NCI-H128 (cell line): ENCODE data around the gene SPTBN5.

Experiments used
- DNase-seq: peaks from one replicate; lab custom pipeline; 2025; ENCODE audit not compliant: unreplicated experiment; lab: John Stamatoyannopoulos, UW

Gene SPTBN5

DNA sequence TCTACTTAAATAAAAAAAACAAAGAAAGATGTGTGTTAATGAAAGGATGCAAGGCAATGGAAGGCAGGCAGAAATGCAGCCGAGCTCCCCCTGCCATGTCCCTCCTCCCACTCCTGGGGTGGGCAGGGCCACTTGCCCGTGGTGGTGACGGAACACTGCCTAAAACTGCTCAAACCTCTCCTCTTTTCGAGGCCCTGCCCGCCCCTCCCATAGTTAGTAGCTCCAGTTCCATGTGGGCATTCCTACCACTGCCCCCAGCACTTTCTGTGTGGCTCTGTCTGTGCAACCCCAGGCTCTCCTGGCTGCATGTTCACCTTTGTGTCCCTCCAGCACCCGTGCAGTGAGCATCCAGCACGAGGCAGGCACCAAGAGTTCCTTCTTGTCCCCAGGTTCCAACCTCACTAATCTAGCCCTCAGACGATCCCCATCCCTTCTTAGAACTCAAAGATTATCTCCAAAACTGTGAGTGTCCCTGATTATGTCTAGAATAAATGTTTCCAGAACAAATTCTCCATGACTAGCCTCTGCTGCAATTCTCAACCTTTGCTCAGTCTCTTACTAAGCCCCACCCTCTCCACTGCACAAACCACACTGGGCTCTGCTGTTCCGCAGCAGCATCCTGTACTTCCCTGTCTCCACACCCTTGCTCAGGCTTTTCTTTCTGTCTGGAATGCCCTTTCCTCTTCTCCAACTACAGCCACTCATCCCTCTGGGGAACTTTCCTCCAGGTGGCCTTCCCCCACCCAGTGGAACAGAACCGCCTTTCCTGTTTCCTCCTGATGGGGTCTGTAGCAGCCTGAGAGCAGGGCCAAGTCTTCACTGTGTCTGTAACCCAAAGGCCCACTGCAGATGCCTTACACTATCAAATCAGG, 32.6 kb upstream of the SPTBN5 start:
- no peak for DNase-seq

DNA sequence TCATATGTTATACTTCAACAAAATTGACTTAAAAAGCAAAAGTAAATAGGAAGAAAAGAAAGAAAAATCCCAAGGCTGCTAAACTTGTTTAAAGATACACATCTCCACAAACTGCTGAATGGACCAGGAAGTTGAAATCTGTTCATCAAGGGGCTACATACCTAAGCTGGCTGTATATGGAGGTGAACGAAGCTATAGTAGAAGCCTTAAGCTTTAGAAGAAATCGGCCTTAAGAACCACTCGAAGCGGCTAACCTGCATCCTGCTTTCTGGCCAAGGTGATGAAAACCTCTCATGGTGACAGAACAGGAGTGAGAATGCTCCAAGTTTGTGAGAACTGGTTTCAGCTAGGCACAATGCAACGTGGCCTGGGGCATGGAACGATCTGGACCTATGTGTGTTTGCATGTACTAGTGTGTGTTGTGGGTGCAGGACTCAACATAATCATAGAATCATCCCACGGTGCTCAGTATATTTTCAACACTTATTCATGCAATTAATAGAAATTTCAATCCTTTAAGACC, 31.3 kb upstream of the SPTBN5 start:
- DNase-seq = no peak

DNA sequence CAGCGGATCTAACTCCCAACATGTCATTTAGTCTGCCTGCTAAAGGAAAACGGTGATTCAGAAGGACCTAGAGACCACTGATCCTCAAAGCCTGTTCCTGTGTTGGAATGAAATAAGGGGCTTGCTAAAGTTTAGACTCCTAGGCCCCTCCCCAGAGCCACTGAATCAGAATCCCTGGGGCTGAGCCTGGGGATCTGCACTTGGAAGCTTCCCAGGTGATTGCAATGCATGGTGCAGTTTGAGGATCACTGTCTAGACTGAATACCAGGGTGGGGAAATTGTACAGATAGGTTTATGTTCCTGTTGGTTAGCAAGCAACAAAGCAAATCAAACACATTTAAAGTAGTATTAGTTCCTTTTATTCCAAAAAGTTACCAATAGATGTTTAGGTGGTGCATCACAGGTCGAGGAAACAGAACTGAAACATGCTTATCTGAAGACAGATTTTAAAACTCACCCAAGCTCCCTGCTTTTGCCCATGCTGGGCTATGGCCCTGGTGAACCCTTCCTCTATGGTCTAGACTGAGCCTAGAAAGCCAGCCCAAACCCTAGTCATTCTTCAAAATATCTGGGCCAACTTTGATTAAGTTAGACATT, 29.6 kb upstream of the SPTBN5 start:
- no peak for DNase-seq

DNA sequence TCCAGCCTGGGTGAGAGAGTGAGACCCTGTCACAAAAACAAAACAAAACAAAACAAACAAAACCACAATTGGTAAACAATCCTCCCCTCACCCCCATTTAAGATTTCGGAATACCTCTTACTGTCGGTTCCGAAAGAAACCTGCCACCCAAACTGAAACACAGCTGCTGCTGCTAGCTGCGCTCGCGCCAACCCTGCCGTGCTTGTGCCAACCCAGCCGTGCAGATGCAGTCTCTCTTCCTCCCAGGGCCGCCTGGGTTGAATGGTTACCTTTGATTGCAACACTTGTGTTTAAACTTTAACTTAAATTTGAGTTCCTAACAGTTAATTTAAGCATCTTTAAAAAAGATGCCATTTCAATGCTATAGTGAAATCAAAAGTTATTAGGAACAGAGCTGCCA, 28.5 kb upstream of the SPTBN5 start:
- DNase-seq = no peak

DNA sequence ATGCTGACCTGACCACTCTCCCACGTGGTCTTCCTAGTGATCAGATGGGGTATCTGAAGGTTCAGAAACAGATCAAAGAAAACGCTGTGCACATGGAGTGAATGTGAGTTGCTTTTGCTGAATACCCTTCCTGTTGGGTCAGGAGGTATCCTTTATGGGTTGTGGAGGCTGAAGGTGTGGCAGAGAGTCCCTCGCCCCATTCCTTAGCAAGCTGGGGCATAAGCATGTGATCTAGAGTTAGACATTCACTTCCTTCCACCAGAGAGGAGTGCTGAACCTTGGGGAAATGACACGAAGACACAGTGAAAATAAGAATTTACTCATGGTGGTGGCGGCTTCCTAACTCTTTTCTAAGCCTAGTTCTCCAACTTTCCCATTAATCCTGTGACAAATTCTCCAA, 27.8 kb upstream of the SPTBN5 start:
- DNase-seq = no peak

DNA sequence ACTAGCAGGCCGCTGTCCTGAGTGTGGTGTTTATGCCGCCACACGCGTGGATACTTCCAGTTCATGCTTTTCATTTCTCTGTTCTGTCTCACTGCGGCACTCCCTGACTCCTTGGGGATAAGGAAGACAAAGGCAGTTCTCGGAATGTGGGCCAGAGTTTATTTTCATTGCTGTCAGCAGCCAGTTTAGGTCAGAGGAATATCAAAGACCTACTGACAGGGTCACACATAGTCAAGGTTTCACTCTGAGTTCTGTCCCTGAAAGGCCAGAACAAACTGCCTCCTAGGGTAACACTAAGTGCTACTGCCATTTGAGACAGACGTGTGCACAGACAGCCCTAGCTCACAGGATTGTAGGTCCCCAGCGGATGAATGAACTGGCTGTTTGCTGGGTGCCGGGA, 27.3 kb upstream of the SPTBN5 start:
- no peak for DNase-seq

DNA sequence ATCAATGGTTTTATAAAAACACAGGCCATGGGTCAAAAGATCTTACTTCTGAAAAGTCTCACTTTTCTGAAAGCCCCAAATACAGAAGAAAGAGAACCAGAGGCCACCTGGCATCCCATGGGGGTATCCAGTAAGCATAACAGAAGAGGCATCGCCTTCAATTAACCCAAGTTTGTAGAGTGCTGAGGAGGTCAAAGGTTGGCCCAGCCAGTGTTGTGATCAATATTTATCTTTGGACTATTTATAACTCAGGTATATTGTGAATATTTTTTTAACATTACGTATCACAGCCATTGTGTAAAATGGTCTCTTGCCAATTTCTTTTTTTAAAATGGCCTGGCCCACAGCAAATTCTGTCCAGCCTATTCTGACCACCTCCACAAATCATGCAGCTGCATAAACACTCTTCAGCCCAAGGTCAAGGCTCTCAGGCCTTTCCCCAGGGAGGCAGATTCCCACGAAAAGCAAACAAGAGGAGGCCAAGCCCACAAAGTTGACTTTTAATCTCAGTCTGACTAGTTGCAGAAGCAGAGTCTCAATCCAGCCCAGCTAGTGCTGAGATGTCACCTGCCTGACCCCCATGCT, 26.2 kb upstream of the SPTBN5 start:
- no peak for DNase-seq

DNA sequence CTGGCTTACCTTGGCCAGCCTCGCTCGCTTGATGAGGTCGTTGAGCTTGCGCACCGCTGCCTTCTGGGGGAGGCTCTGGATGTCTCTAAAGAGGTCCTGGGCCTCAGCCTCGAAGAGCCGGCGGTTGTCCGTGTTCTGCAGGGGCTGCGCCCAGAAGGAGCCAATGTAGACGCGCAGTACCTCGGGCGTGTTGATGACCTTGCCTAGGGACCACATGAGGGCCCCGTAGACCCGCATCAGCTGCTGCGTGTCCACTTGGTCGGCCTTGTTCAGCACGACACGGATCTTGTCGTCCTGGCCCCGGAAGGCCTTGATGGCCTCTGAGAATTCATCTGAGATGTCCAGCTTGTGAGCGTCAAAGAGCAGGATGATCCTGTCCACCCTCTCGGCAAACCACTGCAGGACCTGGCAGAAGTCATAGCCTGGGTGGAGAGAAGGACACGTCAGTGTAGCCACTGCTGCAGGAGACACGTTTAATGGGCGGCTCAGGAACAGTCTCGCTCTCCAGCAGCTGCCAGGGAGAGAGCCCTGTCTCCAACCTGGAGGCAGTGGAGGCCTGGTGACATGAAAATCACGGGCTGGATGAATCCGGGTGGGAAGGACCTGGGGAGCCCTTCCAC, 25.5 kb upstream of the SPTBN5 start:
- DNase-seq = no peak

DNA sequence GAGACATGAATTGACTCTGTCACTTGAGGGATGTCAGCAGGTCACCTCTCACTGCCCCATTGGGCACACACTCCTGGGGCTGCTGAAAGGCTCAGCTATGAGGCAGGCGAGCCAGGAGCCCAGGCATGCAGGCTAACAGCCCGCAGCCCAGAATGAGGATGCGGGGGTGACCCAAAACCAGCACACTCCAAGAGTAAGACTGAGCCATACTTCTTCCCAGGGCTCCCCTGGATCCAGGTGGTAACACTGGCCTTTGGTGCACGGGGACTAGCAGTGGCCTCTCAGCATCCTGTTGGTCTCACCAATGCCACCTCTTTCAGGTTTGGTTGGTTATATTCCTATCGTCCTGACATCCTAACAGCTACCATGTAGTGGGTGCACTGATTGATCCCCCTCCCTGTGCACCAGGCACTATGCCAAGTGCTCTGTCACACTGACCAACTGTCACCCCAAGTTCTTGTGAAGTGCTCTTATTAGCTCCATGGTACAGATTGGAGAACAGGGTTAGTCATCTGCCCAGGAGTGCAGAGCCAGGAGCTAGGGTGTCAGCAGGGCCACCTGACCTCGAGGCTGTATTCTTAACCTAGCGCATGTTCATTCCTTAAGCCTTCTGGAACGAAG, 24.8 kb upstream of the SPTBN5 start:
- DNase-seq = no peak

DNA sequence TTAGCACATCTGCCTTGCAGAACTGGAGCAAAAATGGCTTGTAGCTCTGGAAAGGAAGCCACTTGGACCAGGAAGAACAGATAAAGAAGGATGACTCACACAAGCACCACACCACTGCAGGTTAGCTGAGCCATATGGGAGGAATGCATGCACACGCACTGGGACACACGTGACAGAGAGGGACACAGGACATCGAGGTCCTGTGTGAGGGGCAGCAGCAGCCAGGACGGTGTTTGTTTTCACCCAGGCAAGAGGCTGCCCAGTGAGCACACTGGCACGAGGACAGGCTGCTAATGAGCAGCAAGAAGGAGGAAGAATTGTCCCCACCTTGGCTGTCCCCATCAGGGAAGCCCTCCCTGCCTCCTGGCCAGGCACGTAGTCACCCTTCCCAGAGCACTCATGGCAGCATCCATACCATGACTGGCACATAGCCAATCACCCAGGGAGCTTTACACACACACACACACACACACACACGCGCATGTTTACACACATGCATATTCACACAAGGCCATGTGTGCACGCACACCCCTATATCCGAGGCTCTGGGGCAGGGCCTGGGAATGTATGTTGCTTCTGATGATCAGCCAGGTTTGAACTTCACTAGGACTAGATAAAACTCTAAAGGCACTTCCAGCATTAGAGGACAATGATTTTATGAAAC, 24.0 kb upstream of the SPTBN5 start:
- no peak for DNase-seq

DNA sequence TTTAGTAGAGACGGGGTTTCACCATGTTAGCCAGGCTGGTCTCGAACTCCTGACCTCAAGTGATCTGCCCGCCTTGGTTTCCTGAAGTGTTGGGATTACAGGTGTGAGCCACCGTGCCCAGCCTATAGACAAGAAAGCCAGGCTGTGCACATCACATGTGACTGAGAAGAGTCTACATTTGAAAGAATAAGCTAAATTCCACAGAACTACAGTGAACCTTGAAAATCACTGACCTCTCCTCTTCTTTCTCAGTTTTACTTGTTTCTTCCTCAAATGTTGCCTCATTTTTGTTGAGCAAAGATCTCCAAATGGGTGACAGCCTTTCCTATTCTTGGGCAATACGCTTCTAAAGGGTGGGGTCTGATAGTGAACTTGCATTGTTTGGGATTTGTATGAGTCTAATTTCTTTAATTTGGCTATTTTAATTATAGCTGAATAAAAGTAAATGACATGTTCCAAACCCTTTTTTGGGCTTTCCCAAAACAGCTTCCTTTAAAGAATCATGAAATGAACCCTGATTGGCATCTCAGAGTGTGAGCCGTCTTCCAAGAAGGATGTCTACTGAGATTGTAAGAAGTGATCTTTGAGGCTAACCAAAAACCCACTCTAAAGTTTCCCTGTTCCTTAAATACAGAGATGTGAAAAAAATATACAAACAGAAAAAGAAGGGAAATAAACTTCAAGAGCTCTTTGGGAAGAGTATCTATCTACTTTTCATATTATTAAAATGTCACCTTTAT, 21.6 kb upstream of the SPTBN5 start:
- no peak for DNase-seq

DNA sequence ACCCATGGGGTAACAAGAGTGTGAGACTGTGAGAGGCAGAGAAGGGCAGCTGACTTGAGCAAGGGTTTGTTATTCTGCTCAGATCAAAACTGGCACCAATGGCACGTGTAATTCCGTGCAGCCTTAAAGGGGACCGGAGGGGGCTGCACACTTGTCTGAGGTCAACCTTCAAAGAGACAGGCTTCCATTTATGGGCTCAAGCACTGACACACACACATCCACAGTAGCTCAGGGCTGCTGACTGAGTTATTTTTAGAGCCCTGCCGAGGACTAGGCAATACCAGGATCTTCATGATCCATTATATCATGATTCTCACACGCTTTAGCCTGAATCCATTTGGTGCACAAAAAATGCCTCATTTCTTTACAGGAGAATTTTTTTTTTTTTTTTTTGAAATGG, 20.6 kb upstream of the SPTBN5 start:
- no peak for DNase-seq

DNA sequence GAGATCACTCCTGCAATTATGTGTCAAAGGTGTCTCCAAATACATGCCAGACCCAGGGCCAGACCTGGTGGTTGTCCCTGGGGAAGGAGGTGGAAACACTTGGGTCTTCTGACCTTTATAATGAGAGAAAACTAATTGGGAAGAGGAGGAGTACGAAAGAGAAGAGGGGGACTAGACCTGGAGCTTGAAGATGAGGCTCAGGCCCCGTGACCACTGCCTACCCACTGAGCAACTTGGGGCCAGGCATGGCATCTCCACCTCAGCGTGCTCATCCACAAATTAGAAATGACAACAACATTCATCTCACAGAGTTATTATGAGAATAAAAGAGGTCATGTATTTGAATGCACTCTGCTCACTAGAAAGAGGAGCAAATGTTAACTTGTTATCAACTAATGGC, 19.4 kb upstream of the SPTBN5 start:
- no peak for DNase-seq

DNA sequence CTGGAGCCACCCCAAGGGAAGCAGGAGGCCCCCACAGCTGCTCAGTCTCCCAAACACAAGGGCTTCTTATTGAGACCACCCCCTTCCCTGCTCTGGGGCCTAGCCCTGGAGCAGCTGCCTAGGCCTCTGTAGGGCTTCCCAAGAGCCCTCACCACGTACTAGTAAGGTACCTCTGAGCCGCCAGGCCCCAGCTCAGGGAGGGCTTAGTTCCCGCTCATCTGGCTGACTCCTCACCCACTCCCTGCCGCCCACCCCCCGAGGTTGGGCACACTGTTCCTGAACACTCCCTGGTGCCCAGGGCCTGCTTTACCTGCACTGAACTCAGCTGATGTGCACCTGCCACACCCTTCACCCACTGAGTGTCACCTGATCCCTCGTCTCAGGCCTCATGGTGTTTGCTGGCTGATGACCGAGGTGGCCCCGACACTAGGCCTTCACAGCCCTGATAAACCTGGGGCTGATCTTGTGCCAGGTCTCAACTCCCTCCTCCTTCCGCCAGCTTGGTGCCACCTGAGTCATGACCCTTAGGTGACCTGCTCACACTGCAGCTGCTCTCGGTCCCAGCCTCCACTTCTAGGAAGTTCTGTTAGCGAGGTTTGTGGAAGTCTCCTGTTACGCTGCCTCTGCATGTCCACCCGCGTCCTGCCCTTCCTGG, 18.0 kb upstream of the SPTBN5 start:
- DNase-seq = no peak

DNA sequence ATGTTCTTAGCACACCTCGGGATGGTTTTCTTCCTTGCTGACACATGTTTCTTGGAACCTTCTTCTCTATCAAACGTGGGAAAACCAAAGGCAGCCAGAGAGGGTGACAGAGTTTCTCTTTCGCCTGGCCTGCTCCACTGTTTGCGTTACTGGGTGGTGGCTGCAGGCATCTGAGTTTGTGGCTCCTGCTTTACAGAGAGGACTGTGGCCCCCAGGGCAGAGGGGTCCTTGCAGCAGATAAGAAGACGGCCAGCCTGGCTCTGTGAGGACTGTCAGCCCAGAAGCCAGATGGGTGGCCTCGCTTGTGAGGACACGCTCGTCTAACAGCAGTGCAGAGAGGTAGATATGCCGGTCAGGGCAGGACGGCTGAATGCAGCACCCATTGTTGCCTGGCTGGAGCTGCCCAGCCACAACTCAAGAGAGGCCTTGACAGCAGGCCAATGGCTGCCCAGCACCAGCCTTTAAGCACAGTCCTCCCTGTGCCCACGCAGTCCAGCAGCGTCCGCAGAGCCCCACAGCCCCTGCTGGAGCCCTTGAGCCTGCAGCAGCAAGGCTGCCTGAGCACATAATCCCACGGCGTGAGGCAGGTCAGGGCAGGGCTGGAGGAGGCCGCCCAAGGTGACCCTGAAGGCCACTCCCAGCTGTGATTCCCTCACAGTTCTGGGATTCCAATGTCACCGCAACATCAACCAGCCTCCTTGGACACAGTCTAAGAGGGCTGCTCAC, 15.0 kb upstream of the SPTBN5 start:
- DNase-seq = no peak

DNA sequence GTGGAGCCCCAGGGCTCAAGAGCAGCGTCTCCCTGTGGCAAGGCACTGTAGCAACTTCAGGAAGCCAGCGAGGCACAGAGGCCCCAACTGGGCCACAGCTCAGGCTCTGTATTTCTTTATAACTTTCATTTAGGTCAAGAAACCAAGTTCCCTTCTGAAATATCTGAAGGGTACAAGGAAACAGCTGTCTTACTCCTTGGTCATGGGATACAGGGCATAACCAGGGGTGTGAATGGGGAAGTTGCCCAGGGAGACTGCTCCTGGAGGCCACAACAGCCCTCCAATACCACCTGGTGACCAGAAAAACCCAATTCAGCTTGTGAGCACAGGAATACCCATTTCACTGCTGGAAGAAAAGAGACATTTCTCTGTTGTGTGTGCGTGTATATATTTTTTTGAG, 13.3 kb upstream of the SPTBN5 start:
- DNase-seq = no peak

DNA sequence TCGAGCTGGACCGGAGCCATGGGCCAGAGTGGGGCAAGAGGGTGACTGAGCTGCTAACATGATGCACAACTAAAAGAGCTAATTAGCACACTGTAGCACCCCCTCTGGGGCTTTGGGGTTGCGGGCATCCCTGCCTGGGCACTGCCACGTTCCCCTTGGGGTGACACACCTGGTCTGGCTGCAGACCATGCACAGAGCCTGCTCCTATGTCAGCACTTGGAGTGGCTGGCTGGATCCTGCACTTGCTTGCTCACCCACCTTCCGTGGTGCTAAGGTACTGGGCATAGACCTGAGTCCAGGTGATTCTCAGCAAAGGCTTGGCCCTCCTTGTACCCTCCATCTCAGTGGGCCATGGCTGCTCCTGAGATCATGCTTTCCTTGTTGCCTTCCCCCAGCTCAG, 12.8 kb upstream of the SPTBN5 start:
- no peak for DNase-seq

DNA sequence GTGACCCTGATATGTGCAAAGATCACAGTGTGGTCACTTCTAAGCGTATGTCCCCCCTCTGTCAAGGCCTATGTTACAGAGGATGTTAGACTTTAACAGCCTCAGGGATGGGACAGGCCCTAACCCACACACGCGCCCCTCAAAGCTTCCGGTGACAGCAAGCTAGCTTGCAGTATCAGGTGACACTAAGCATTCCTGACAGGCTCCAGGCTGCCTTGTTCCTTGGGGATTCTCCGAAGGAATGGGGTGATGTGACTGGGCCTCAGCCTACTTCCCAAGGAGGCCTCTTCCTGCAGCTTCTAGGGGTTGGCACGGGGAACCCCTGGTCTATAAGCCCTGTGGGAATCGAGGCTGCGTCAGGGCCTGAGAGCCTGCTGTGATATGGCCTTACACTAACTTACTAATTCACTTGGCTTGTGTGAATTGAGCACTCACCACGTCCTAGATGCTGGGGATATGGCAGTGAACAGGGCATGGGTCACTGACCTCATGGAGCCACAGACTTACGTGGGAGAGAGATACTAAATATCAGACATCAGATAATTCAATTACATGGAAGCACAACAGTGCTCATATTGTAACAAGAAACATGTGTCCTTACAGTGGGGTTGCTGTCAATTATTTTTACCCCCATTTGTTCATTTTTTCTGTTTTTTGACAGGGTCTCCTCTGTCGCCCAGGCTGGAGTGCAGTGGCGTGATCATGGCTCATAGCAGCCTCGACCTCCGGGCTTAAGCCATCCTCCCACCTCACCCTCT, 11.4 kb upstream of the SPTBN5 start:
- no peak for DNase-seq
